HS-5 (cell line): ENCODE data around the gene SLC7A10.
"Not testable (repeated sequence)": the region's sequence is repeated elsewhere in the genome, so short reads cannot be mapped to it uniquely, and the experiment has no call there.

ENCODE experiments used
- DNase-seq: peaks from one replicate; pipeline ENCODE4 v3.0.0-alpha.2; 2012; ENCODE audit warnings: low read depth

SLC7A10 gene

GRCh38 chr19:33175156-33175782, 50.4 kb downstream of the SLC7A10 start:
- no peak for DNase-seq

DNA sequence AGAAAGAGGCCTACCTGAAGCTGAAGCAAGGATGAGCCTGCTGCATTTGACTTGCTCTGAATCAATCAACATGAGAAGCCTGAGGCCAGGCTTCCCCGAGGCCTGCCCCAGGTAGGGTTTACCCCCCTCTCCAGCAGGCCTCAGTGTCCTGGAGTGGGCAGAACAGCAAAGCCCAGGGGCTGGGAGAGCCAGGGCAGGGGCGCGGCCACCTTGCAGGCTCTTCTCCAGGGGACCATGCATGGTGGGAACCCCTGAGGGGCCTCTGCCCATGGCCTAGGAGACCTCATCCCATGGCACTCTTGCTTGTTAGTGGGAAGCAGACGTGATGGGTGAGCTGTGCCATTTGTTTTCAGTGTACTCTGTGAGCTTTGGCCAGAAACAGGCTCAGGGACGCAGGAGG, 51.5 kb downstream of the SLC7A10 start:
- DNase-seq, result no peak

GRCh38 chr19:33171916-33172359, 53.7 kb downstream of the SLC7A10 start:
- peak; percentile 47 for DNase-seq

DNA sequence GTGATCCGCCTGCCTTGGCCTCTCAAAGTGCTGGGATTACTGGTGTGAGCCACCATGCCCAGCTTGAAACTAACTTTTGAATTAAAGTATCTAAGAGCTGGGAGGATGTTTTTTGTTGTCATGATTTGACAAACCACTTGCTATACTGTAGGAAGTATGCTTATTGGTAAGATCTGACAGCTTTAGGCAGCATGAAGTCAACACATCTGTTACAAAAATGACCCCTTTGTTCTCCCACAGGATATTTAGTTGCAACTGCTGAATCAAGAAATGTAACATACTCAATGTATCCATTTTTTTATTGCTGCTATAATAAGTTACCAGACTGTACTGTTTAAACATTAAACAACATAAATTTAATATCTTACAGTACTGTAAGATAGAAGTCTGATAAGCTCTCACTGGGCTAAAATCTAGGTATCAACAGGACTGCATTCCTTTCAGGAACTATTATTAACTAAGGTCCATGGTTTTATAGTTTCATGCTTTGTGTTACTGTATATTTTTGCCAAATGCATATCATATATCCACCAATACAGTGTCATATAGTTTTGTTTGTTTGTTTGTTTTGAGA, 54.3 kb downstream of the SLC7A10 start:
- no peak for DNase-seq

GRCh38 chr19:33168528-33168927, 57.1 kb downstream of the SLC7A10 start:
- no peak for DNase-seq

GRCh38 chr19:33167438-33167837, 58.2 kb downstream of the SLC7A10 start:
- DNase-seq, result no peak

DNA sequence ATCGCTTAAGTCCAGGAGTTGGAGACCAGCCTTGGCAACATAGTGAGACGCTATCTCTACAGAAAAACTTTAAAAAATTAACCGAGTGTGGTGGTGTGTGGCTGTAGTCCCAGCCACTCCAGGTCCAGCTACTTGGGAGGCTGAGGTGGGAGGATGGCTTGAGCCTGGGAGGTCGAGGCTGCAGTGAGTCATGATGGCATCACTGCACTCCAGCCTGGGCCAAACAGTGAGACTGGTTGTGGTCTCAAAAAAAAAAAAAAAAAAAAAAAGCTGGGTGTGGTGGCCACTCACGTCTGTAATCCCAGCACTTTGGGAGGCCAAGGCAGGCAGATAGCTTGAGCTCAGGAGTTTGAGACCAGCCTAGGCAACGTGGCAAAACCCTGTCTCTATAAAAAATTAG, 59.6 kb downstream of the SLC7A10 start:
- not testable (repeated sequence) for DNase-seq

- no peak for DNase-seq
Observed at GRCh38 chr19:33163481-33163880, 62.2 kb downstream of the SLC7A10 start.

GRCh38 chr19:33161201-33161600, 64.4 kb downstream of the SLC7A10 start:
- no peak for DNase-seq

GRCh38 chr19:33159893-33160292, 65.8 kb downstream of the SLC7A10 start:
- DNase-seq, result no peak

- DNase-seq, result no peak
Observed at GRCh38 chr19:33159149-33159548, 66.5 kb downstream of the SLC7A10 start.
